HG03066 (cell line): ENCODE data around the gene SFRP2.
A peak's percentile ranks its signal among the peaks of the same experiment; 100 is the strongest.

Source experiments
- ATAC-seq: cut with Tn5 transposase; IDR thresholded peaks from one replicate; pipeline ENCODE4 v1.9.1; 2021; ENCODE audit warnings: low read depth; ENCODE audit not compliant: unreplicated experiment

SFRP2 gene

DNA sequence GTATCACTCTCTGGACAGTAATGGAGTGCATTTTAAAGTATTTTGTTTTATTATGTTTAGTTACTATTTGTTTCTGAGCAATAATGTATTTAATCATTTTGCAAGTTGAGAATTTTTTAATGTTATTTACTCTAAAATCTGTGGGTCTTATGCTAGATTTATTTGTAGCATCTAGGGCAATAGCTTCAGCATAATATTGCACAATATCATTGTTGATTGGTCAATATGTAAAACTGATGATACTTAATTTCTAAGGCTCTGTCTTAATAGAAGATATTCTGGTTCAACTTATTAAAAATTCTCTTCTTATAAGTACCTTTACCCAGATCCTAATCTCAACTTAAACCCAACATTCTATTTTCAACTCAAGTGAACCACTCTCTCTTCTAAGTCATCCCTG, 11.5 kb downstream of the SFRP2 start:
- ATAC-seq = no peak

DNA sequence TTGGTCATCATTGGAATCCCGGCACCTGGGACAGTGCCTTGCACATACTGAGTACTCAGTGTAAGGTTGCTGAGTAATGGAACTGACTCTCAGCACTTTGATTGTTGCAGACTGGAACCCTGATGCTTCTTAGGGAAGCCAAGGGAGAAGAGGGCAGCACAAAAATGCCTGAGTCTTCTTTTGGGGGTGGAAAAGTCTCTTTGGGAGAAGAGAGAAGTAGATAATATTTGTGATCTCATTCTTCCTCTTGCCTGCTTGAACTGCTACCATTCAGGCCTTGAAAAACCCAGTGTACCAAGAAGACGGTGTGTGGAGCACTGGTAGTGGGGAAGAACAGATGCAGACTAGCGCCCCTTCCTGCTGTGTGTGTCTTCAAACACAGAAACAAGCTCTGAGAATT, 12.3 kb downstream of the SFRP2 start:
- ATAC-seq = no peak

GRCh38 chr4:153773236-153773690, 15.6 kb downstream of the SFRP2 start:
- no peak for ATAC-seq

DNA sequence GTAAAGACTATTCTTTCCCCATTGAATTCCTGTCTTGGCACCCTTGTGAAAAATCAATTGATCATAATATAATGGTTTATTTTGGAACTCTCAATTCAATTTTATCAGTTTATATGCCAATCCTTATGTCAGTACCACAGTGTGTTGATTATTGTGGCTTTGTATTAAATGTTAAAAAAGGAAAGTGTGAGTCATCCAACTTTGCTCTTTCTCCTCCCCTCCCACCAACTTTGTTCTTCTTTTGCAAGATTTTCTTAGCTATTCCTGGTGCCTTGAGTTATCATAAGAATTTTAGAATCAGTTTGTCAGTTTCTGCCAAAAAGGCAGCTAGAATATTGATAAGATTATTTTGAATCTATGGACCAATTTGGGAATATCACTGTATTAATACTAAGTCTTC, 17.8 kb downstream of the SFRP2 start:
- ATAC-seq = no peak

GRCh38 chr4:153766758-153767157, 22.1 kb downstream of the SFRP2 start:
- no peak for ATAC-seq

- ATAC-seq = no peak
Observed at GRCh38 chr4:153765894-153766293, 23.0 kb downstream of the SFRP2 start.

- no peak for ATAC-seq
Observed at GRCh38 chr4:153764601-153765368, 24.1 kb downstream of the SFRP2 start.

DNA sequence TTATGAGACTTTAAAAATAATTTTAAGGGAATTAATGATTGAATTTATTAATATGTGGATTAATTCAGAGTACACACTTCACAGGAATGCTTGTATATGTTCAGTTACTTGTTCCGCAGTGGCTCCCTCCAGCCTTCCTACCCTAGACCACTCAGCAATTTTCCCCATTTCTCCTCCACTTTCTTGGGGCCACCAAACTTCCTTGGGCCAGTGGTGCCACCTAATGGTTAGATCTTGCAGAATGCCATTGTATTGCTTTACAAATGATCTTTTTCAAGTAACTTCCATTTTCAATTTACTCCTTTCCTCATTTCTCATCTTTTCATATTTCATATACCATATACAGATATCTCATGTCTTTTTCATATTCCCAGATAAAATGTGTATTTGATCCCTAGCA, 25.5 kb downstream of the SFRP2 start:
- no peak for ATAC-seq

- no peak for ATAC-seq
Observed at GRCh38 chr4:153759407-153760316, 29.2 kb downstream of the SFRP2 start, which contains the start of gene RNF175. Gene RNF175 (minus strand): TSS chr4:153760024. CDS start chr4:153759862, 162 bp downstream.

DNA sequence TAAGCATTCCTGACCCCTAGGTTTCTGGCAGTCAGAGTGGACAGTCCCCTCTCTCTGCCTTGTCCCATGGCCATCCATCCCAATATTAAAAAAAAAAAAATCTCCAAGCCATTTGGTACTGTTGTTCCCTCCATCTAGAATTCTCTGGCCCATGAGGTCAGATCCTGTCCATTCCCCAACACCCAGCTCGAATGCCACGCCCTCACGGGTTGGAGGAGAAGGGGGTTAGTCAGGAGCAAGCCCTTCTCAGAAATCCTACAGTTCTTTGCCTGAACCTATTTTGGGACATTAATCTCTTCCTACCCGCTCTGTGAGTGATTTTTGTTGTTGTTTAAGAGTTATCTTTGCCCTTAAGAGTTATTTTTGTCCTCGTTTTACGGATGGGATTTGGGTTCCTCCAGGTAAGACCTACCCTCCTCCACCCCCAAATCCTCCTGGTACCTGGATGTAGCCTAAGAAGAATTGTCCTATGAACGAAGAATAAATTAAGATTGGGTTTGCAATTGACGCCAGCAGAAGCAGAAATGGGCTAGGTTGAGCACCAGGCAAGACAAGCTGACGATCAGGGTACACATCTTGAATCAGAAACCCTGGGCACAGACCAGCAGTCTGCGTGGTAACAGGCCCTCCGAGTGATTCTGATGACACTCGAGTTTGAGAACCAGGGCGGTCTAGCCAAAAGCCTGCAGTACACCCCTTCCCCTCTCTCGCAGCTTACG, 30.0 kb downstream of the SFRP2 start:
- no peak for ATAC-seq

DNA sequence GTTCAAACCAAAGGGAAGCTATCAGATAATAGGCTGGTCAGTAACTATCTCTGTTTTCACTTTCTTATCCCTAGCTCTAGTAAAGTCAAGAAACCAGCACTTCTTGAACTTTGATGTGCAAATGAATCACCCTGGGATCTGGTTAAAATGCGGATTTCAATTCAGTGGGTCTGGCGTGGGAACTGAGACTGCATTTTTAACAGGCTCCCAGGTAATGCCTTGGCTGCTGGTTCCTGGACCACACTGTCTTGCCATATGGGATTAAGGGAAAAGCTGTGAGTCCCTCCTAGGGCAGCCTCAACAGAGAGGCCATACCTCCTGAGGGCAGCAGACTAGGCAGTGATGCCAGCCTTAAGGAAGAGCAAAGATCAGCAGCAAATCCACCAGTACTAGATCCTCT, 30.7 kb downstream of the SFRP2 start:
- no peak for ATAC-seq

DNA sequence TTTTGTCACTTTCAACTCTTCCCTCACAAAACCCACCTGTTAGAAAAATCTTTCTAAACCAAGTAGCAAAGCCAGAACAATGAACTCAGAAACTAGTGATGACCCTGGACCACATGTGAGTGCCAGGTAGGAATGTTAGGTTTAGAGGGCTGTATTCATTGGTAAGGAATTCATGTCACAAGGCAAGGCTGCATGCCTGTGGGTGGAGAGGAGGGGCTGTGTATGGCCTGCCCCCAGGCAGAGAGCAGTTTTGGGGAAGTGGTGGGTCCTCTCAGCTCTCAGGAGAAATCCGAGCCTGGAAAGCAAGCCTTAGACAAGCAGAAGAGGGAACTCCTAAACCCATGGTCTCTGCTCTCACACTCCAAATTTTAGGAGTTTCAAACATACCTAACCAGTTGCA, 31.5 kb downstream of the SFRP2 start:
- no peak for ATAC-seq

DNA sequence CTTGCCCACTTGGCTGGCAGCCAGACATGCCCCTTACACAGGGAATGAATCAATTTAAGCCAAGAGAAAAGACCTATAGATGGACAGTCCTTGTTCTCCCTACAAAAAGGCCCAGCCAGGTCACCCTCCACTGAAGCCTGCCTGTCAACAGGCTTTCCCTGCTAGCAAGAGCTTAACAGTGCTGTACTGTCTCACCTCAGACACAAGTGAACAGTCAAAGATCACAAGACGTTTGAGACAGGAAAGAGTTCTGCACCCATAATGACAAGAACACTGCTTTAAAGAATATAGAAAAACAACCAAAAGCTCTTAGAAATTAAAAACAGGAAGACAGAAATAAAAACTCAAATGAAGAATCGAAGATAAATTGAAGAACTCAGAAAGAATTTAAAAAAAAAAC, 33.7 kb downstream of the SFRP2 start:
- no peak for ATAC-seq

GRCh38 chr4:153750197-153750817, 38.6 kb downstream of the SFRP2 start:
- ATAC-seq = peak; percentile 91

- ATAC-seq = no peak
Observed at GRCh38 chr4:153748378-153748777, 40.5 kb downstream of the SFRP2 start.

- ATAC-seq = no peak
Observed at GRCh38 chr4:153747406-153747955, 41.4 kb downstream of the SFRP2 start.

DNA sequence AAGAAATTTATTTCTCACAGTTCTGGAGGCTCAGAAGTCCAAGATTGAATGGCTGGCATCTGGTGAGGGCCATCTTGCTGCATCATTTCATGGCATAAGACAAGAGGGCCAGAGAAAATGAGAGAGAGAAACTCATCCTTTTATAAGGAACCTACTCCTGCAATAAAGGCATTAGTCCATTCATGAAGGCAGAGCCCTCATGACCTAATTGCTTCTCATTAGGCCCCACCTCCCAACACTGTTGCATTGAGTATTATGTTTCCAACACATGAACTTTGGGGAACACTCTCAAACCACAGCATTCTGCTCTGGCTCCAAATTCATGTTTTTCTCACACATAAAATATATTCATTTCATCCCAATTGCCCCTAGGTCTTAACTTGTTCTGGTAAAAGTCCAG, 43.2 kb downstream of the SFRP2 start:
- ATAC-seq = no peak

DNA sequence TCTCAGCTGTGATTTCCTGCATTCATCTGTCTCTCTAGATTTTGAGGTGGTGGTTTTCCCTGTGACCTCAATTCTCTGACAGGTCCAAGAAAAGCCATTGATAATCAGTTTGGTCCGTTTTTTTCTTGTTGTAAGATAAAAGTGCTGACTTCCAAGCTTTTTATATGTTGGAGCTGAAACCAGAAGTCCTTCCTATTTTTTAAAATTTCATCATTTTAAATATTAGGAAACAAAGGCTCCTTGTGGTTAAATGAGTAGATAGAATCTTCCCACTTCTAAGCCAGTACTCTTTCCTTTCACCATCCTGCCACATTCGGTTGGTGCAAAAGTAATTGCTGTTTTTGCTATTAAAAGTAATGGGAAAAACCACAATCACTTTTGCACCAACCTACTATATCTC, 47.3 kb downstream of the SFRP2 start:
- no peak for ATAC-seq

- ATAC-seq = no peak
Observed at GRCh38 chr4:153735906-153736461, 52.9 kb downstream of the SFRP2 start.
